Type B pancreatic cell (in vitro differentiated cells): ENCODE results near the gene HAPLN3. TPM values are rescaled to one million over a fixed set of nuclear protein-coding genes. Genes with fewer than 3 reads are reported as not detected.

Experiments
- DNase-seq: peaks from one replicate; pipeline ENCODE4 v3.0.0; 2021; ENCODE audit warnings: mixed read lengths; ENCODE audit not compliant: unreplicated experiment; ENCODE audit errors: extremely low spot score
- H3K27ac Mint-ChIP-seq: 2 replicates; pipeline ENCODE4 v1.8.0; 2021; ENCODE audit warnings: mild to moderate bottlenecking, mixed read lengths
- H3K27me3 Mint-ChIP-seq: 2 replicates; pipeline ENCODE4 v1.8.0; 2021; ENCODE audit warnings: mixed read lengths
- H3K36me3 Mint-ChIP-seq: 2 replicates; pipeline ENCODE4 v1.8.0; 2021; ENCODE audit warnings: mixed read lengths
- H3K4me1 Mint-ChIP-seq: one replicate; pipeline ENCODE4 v1.8.0; 2021; ENCODE audit warnings: mixed read lengths; ENCODE audit not compliant: unreplicated experiment
- H3K4me3 Mint-ChIP-seq: 2 replicates; pipeline ENCODE4 v1.8.0; 2021; ENCODE audit warnings: mild to moderate bottlenecking, mixed read lengths
- H3K9me3 Mint-ChIP-seq: 2 replicates; pipeline ENCODE4 v1.8.0; 2021; ENCODE audit warnings: mixed read lengths
- total RNA-seq: library from RNA; stranded (reverse); gene quantifications from 2 replicates; pipeline ENCODE4 v1.2.1, GENCODE V29; 2021; ENCODE audit warnings: low replicate concordance
- TF ChIP-seq, protein P1 (sequence below): fragments of 200-600 bp; sonication (generic); conservative IDR thresholded peaks from 2 replicates; pipeline ENCODE4 v1.5.0; 2021; ENCODE audit warnings: antibody characterized with exemption, mild to moderate bottlenecking

Gene HAPLN3
- total RNA-seq, 1 donor from 2014 or later = 10.4 TPM

GRCh38 chr15:88888719-88889118 is 6.6 kb downstream of the HAPLN3 start:
- no peak overlapping the region for H3K27ac Mint-ChIP-seq
- no peak for DNase-seq
- no peaks in the 10 kb centered on the region for H3K4me1 Mint-ChIP-seq
- H3K4me3 Mint-ChIP-seq = no peak overlapping the region
- H3K36me3 Mint-ChIP-seq = no peaks in the 10 kb centered on the region
- peaks cover 7% of the 10 kb centered on the region for H3K27me3 Mint-ChIP-seq
- H3K9me3 Mint-ChIP-seq = no peaks in the 10 kb centered on the region
- TF ChIP-seq, protein P1, sequence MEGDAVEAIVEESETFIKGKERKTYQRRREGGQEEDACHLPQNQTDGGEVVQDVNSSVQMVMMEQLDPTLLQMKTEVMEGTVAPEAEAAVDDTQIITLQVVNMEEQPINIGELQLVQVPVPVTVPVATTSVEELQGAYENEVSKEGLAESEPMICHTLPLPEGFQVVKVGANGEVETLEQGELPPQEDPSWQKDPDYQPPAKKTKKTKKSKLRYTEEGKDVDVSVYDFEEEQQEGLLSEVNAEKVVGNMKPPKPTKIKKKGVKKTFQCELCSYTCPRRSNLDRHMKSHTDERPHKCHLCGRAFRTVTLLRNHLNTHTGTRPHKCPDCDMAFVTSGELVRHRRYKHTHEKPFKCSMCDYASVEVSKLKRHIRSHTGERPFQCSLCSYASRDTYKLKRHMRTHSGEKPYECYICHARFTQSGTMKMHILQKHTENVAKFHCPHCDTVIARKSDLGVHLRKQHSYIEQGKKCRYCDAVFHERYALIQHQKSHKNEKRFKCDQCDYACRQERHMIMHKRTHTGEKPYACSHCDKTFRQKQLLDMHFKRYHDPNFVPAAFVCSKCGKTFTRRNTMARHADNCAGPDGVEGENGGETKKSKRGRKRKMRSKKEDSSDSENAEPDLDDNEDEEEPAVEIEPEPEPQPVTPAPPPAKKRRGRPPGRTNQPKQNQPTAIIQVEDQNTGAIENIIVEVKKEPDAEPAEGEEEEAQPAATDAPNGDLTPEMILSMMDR = no peak

DNA sequence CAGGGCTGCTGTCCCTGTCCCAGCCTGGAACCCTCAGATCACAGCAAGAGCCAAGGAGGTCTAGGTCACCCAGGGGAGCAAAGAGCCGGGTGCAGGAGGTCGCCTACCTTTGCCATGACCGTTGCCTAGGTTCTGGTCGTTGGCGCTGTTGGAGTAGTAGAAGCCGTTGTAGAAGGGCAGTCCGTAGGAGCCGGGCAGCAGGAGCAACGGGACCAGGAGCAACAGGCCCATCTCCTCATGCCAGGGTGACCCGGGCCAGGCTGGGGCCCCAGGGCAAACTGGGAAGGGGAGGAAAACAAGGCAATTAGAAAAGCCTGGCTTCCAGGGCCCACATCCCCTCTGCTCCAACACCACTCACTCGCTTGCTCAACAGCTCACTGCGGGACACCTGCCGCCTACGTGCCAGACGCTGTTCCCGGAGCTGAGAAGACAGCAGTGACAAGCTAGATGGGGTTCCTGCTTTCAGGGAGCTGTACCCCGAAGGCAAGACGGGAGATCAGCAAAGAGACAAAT is 8.2 kb downstream of the HAPLN3 start:
- no peak overlapping the region for H3K4me3 Mint-ChIP-seq
- H3K9me3 Mint-ChIP-seq = no peaks in the 10 kb centered on the region
- no peak overlapping the region for H3K27ac Mint-ChIP-seq
- no peaks in the 10 kb centered on the region for H3K27me3 Mint-ChIP-seq
- no peaks in the 10 kb centered on the region for H3K4me1 Mint-ChIP-seq
- no peaks in the 10 kb centered on the region for H3K36me3 Mint-ChIP-seq
- no peak for DNase-seq
- TF ChIP-seq, protein P1 = no peak

GRCh38 chr15:88882785-88883184 is 12.6 kb downstream of the HAPLN3 start:
- Mint-ChIP-seq H3K4me3 (no peak overlapping the region), H3K27ac (no peak overlapping the region), H3K4me1 (no peaks in the 10 kb centered on the region), H3K27me3 (no peaks in the 10 kb centered on the region), H3K36me3 (no peaks in the 10 kb centered on the region), H3K9me3 (no peaks in the 10 kb centered on the region)
- TF ChIP-seq, protein P1 = no peak
- no peak for DNase-seq

DNA sequence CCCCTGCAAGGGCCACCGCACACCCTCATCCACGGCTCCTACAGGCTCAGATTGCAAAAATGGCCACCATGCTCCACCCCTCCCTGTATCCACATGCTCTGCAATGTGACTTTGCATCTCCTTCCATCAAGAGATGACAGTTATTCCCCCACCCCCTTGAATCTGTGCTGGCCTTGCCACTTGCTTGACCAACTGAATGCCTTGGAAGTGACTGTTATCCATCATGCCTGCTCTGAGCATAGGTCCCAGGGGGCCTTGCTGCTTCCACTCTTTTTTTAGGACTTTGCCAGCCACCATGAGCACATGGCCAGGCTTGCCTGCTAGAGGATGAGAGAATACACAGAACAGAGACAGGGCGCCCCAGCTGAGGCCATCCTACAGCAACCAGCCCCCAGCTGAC is 13.6 kb downstream of the HAPLN3 start:
- H3K4me3 Mint-ChIP-seq = no peak overlapping the region
- H3K9me3 Mint-ChIP-seq = no peaks in the 10 kb centered on the region
- no peaks in the 10 kb centered on the region for H3K27me3 Mint-ChIP-seq
- H3K36me3 Mint-ChIP-seq = no peaks in the 10 kb centered on the region
- TF ChIP-seq, protein P1 = no peak
- DNase-seq = no peak
- no peak overlapping the region for H3K27ac Mint-ChIP-seq
- H3K4me1 Mint-ChIP-seq = no peaks in the 10 kb centered on the region

DNA sequence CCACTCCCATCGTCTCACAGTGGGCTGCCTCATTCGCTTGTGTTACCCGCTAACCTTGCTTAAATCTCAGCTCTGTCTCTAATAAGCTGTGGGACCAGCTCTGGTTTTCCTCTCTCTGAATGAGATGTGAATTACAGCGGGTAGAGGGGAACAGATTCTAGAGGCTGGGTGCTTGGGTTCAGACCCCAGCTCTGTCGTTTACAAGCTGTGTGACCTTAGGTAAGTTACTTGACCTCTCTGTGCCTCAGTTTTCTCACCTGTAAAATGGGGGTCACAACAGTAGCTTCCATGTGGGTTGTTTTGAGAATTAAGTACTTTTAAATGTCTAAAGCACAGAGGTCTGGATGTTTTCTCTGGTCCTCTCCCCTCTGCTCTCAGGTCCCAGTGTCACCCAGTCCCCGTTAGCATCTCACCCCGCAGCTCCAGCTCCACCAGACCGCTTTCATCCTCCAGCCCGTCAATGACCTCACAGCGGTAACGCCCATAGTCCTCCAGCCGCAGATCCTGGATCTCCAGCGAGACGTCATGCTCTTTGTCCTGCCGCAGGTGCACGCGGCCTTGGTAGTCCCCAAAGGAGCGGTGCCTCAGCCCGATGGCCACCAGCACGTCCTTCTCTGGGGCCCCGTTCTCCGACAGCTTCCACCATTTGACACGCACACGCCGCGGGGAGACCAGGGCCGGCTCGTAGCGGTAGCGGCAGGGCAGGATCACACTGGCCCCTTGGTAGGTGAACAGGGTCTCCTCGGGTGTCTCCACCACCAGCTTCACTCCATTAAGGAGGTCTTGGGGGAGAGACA is 14.2 kb downstream of the HAPLN3 start:
- no peak overlapping the region for H3K27ac Mint-ChIP-seq
- H3K9me3 Mint-ChIP-seq = no peaks in the 10 kb centered on the region
- DNase-seq = no peak
- no peaks in the 10 kb centered on the region for H3K36me3 Mint-ChIP-seq
- H3K4me3 Mint-ChIP-seq = no peak overlapping the region
- TF ChIP-seq, protein P1 = no peak
- H3K4me1 Mint-ChIP-seq = peaks cover 5% of the 10 kb centered on the region
- H3K27me3 Mint-ChIP-seq = no peaks in the 10 kb centered on the region
